ENCODE results near the gene PCDH1. TPM values are rescaled to one million over a fixed set of nuclear protein-coding genes. Genes with fewer than 3 reads are reported as not detected.
"Not testable (repeated sequence)": the region's sequence is repeated elsewhere in the genome, so short reads cannot be mapped to it uniquely, and the experiment has no call there.

PCDH1 gene
- total RNA-seq, 4 donors from 2014 or later, result 10.6 to 148 (median 50.6) TPM

GRCh38 chr5:141898448-141899049, 20.3 kb upstream of the PCDH1 start:
- DNase-seq (ENCODE audit: low spot score) (no peak), ATAC-seq (ENCODE audit: low FRiP score) (no peak)
- TF ChIP-seq CTCF (IDR thresholded peaks at IDR 0.05), result no peak

- DNase-seq (ENCODE audit: low spot score), result no peak
- TF ChIP-seq CTCF (IDR thresholded peaks at IDR 0.05), result no peak
- ATAC-seq (ENCODE audit: low FRiP score), result no peak
Observed at GRCh38 chr5:141897425-141897824, 19.2 kb upstream of the PCDH1 start.

GRCh38 chr5:141890429-141890828, 12.2 kb upstream of the PCDH1 start:
- DNase-seq (ENCODE audit: low spot score); ATAC-seq (ENCODE audit: low FRiP score): not testable (repeated sequence)

GRCh38 chr5:141889282-141889871, 11.2 kb upstream of the PCDH1 start:
- TF ChIP-seq CTCF (IDR thresholded peaks at IDR 0.05), result no peak
- ATAC-seq (ENCODE audit: low FRiP score) (no peak), DNase-seq (ENCODE audit: low spot score) (no peak)

GRCh38 chr5:141883892-141884318, 5.7 kb upstream of the PCDH1 start:
- TF ChIP-seq CTCF (IDR thresholded peaks at IDR 0.05), result no peak
- DNase-seq (ENCODE audit: low spot score), result no peak
- no peak for ATAC-seq (ENCODE audit: low FRiP score)

GRCh38 chr5:141883184-141883891, 5.1 kb upstream of the PCDH1 start:
- ATAC-seq (ENCODE audit: low FRiP score), result no peak
- TF ChIP-seq CTCF (IDR thresholded peaks at IDR 0.05), result no peak
- no peak for DNase-seq (ENCODE audit: low spot score)

GRCh38 chr5:141882594-141883183, 4.5 kb upstream of the PCDH1 start:
- TF ChIP-seq CTCF (IDR thresholded peaks at IDR 0.05), result no peak
- no peak for ATAC-seq (ENCODE audit: low FRiP score)

More at GRCh38 chr5:141882594-141883183, 4.5 kb upstream of the PCDH1 start:
- no peak for DNase-seq (ENCODE audit: low spot score)
